PC-3 (cell line): ENCODE measurements around the gene C15orf40.

Experiments used
- CTCF ChIP-seq: fragments of 300-600 bp; sonication (generic); conservative IDR thresholded peaks from 2 replicates; pipeline ENCODE4 v1.5.1; 2017; ENCODE audit warnings: antibody characterized with exemption, low read depth, mild to moderate bottlenecking, low read length
- EZH2 ChIP-seq: fragments of 300-600 bp; sonication (generic); IDR thresholded peaks from one replicate; pipeline ENCODE4 v1.6.1; 2017; ENCODE audit warnings: antibody characterized with exemption, mild to moderate bottlenecking, low read length; ENCODE audit not compliant: unreplicated experiment
- EZH2phosphoT487 ChIP-seq: fragments of 300-600 bp; sonication (generic); IDR thresholded peaks from 2 replicates; pipeline ENCODE4 v1.6.1; 2018; ENCODE audit warnings: mild to moderate bottlenecking, antibody characterized with exemption, low read length, borderline replicate concordance

DNA sequence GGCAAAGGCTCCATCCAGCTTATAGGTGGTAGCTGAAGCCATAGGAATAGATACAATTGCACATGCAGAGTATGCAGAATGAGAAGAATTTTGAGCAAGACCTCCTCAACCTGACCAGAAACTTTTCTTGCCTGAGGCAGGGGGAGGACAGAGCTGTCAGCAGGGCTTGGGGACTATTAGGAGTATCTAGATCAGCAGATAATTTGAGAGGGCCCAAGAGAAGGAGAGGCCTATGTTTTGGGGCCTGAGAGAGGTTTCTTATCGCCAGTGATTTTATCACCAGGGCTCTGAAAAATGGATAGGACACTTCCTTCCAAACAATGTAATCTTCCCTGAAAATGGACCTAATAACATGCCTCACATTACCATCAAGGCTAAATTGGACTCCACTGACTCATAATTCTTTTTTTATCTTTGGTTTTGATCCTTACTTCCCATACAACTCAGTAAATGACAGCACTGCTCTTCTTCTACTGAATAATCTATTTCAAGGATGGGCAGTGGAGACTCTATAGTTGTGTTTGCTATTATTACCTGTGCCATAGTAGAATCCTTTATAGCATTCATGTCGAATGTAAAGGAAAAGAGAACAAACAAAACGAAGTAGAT lies 41.3 kb downstream of the C15orf40 start:
- TF ChIP-seq CTCF (no peak), EZH2 (no peak), EZH2phosphoT487 (no peak)
